Mesendoderm (in vitro differentiated cells): Measurements from ENCODE around the gene MBD4.
"Not testable (repeated sequence)": the region's sequence is repeated elsewhere in the genome, so short reads cannot be mapped to it uniquely, and the experiment has no call there.

Experiments used
- DNase-seq: peaks from one replicate; pipeline ENCODE4 v3.0.0; 2013
- H2AK5ac ChIP-seq: 2 replicates; pipeline ENCODE4 v1.6.1; 2013; ENCODE audit warnings: low read length, inconsistent platforms
- H2BK120ac ChIP-seq: 2 replicates; pipeline ENCODE4 v1.6.1; 2013; ENCODE audit warnings: low read depth, mild to moderate bottlenecking, low read length, moderate library complexity, mixed read lengths
- H2BK15ac ChIP-seq: replicated peaks from 2 replicates; pipeline ENCODE4 v1.6.1; 2013; ENCODE audit warnings: low read depth, mild to moderate bottlenecking, moderate library complexity
- H2BK5ac ChIP-seq: 2 replicates; pipeline ENCODE4 v1.6.1; 2013; ENCODE audit warnings: low read length, inconsistent platforms
- H3K18ac ChIP-seq: 2 replicates; pipeline ENCODE4 v1.6.1; 2013; ENCODE audit warnings: mild to moderate bottlenecking, low read length, mixed read lengths
- H3K23ac ChIP-seq: one replicate; pipeline ENCODE4 v1.6.1; 2013; ENCODE audit warnings: low read length
- H3K27ac ChIP-seq: 2 replicates; pipeline ENCODE4 v1.5.1; 2013; ENCODE audit warnings: low read depth, mild to moderate bottlenecking, inconsistent platforms, low read length, moderate library complexity
- H3K27me3 ChIP-seq: 2 replicates; pipeline ENCODE4 v1.6.1; 2013; ENCODE audit warnings: low read length, control low read depth, mild to moderate bottlenecking, inconsistent platforms; ENCODE audit not compliant: insufficient read depth, poor library complexity
- H3K36me3 ChIP-seq: 2 replicates; pipeline ENCODE4 v1.6.1; 2013; ENCODE audit warnings: low read length, inconsistent platforms; ENCODE audit not compliant: control insufficient read depth, insufficient read depth
- H3K4ac ChIP-seq: one replicate; pipeline ENCODE4 v1.6.1; 2013; ENCODE audit warnings: low read depth, mild to moderate bottlenecking, low read length, moderate library complexity
- H3K4me1 ChIP-seq: 2 replicates; pipeline ENCODE4 v1.6.1; 2013; ENCODE audit warnings: low read depth, low read length, inconsistent platforms; ENCODE audit not compliant: control insufficient read depth
- H3K4me2 ChIP-seq: 2 replicates; pipeline ENCODE4 v1.6.1; 2013; ENCODE audit warnings: low read length
- H3K4me3 ChIP-seq: 2 replicates; pipeline ENCODE4 v1.5.1; 2013; ENCODE audit warnings: mild to moderate bottlenecking, low read length
- H3K56ac ChIP-seq: one replicate; pipeline ENCODE4 v1.6.1; 2013; ENCODE audit warnings: low read length
- H3K79me1 ChIP-seq: 2 replicates; pipeline ENCODE4 v1.6.1; 2013; ENCODE audit warnings: low read length, inconsistent platforms
- H3K79me2 ChIP-seq: 2 replicates; pipeline ENCODE4 v1.6.1; 2013; ENCODE audit warnings: mild to moderate bottlenecking, low read length; ENCODE audit not compliant: control insufficient read depth, insufficient read depth
- H3K9ac ChIP-seq: 2 replicates; pipeline ENCODE4 v1.6.1; 2013; ENCODE audit warnings: low read length, inconsistent platforms
- H4K5ac ChIP-seq: one replicate; pipeline ENCODE4 v1.6.1; 2013; ENCODE audit warnings: low read length
- H4K8ac ChIP-seq: one replicate; pipeline ENCODE4 v1.6.1; 2013; ENCODE audit warnings: low read depth, mild to moderate bottlenecking, control low read depth, low read length, moderate library complexity
- WGBS: extraction: QIAGEN DNeasy Blood & Tissue Kit; methylation state at CpG from one replicate; pipeline ENCODE4 v1.1.7; 2013; ENCODE audit warnings: low lambda C conversion rate, missing lambda C conversion rate; ENCODE audit not compliant: insufficient coverage; ENCODE audit errors: extremely low coverage; 5-methylcytosine and 5-hydroxymethylcytosine counted together

The MBD4 gene

GRCh38 chr3:129485721-129486663 lies 46.2 kb upstream of the MBD4 start:
- no CpG with 5 or more reads among the region's 11 CpGs for WGBS
- DNase-seq = peak; percentile 56
- no peaks in the 10 kb centered on the region for H3K79me1 ChIP-seq
- no peaks in the 10 kb centered on the region for H3K79me2 ChIP-seq
- H3K4me2 ChIP-seq = no peak overlapping the region
- no peak overlapping the region for H4K8ac ChIP-seq
- H2BK5ac ChIP-seq = no peak overlapping the region
- peak overlapping the region; percentile 22 for H3K9ac ChIP-seq
- peak overlapping the region; percentile 44 for H3K56ac ChIP-seq
- H3K23ac ChIP-seq = no peak overlapping the region
- peaks cover 1% of the 10 kb centered on the region for H3K36me3 ChIP-seq
- H4K5ac ChIP-seq = no peak overlapping the region
- H3K4ac ChIP-seq = no peak overlapping the region
- H3K27me3 ChIP-seq = no peaks in the 10 kb centered on the region
- H2BK120ac ChIP-seq = no peak overlapping the region
- no peak overlapping the region for H3K4me3 ChIP-seq
- H2BK15ac ChIP-seq = no peak overlapping the region
- H3K4me1 ChIP-seq = peaks cover 5% of the 10 kb centered on the region
- H2AK5ac ChIP-seq = no peak overlapping the region
- H3K18ac ChIP-seq = no peak overlapping the region
- no peak overlapping the region for H3K27ac ChIP-seq

DNA sequence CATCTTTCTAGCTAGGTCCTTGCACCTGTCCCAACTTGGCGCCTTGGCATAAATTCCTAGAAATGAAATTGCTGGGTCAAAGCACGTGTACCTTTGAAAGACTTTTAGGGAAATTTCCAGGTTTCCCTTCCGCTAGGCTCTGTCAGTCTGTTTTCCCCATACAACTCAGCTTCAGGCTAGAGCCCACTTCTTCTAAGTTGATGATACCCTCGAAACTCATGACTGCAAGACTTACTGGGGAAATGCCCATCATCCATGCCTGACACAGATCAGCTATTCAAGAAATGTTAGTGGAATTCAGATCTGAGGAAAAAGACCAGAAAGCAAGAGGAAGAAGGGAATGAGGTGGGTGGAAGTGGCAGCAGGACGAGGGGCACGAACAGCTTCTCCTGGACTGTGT lies 45.4 kb upstream of the MBD4 start:
- not testable (repeated sequence) for H3K4ac ChIP-seq, H2BK120ac ChIP-seq, H3K4me1 ChIP-seq, H3K4me3 ChIP-seq, H3K36me3 ChIP-seq, H2BK5ac ChIP-seq, H3K23ac ChIP-seq, H3K18ac ChIP-seq, H3K27ac ChIP-seq, H4K8ac ChIP-seq, H4K5ac ChIP-seq, H3K27me3 ChIP-seq, H3K79me1 ChIP-seq, DNase-seq, H3K4me2 ChIP-seq, H3K79me2 ChIP-seq, H2BK15ac ChIP-seq, H2AK5ac ChIP-seq, H3K9ac ChIP-seq, H3K56ac ChIP-seq
- WGBS = no CpG with 5 or more reads among the region's 6 CpGs

DNA sequence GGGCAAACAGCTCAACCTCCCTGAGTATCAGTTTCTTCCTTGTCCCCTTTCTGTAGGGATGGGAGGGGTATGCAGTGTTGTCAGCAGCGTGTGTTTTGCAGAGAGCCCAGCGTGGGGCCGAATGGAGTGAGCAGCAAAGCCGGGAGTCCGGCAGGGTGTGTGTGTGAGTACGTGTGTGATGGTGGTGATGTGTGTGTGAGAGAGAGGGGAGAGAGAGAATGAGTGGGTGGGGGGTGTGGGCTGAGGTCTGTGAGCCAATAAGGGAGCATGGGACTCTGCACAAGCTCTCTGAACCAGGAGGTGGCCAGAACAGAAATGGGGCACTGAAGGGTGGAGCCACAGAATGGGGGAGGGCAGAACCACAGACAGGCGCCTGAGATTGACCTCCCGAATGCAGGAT lies 44.1 kb upstream of the MBD4 start:
- H3K4me3 ChIP-seq = no peak overlapping the region
- H3K4ac ChIP-seq = no peak overlapping the region
- H4K5ac ChIP-seq = no peak overlapping the region
- H3K27me3 ChIP-seq = no peaks in the 10 kb centered on the region
- H2BK5ac ChIP-seq = no peak overlapping the region
- no peak overlapping the region for H2AK5ac ChIP-seq
- no peak overlapping the region for H3K4me2 ChIP-seq
- no peak overlapping the region for H3K23ac ChIP-seq
- H2BK15ac ChIP-seq = no peak overlapping the region
- H3K18ac ChIP-seq = no peak overlapping the region
- H3K4me1 ChIP-seq = peaks cover 5% of the 10 kb centered on the region
- no peak overlapping the region for H4K8ac ChIP-seq
- no peaks in the 10 kb centered on the region for H3K79me2 ChIP-seq
- WGBS = no CpG with 5 or more reads among the region's 8 CpGs
- H3K36me3 ChIP-seq = peaks cover 4% of the 10 kb centered on the region
- no peak overlapping the region for H3K27ac ChIP-seq
- no peak overlapping the region for H2BK120ac ChIP-seq
- H3K9ac ChIP-seq = no peak overlapping the region
- no peaks in the 10 kb centered on the region for H3K79me1 ChIP-seq
- DNase-seq = no peak
- H3K56ac ChIP-seq = no peak overlapping the region

- peaks cover 4% of the 10 kb centered on the region for H3K36me3 ChIP-seq
- H2BK5ac ChIP-seq = no peak overlapping the region
- H4K5ac ChIP-seq = no peak overlapping the region
- no peak overlapping the region for H3K4me2 ChIP-seq
- H3K4me3 ChIP-seq = no peak overlapping the region
- WGBS = no CpG with 5 or more reads among the region's 1 CpG
- H3K23ac ChIP-seq = no peak overlapping the region
- no peak overlapping the region for H2BK15ac ChIP-seq
- no peaks in the 10 kb centered on the region for H3K79me1 ChIP-seq
- no peak overlapping the region for H2BK120ac ChIP-seq
- no peak overlapping the region for H3K27ac ChIP-seq
- no peaks in the 10 kb centered on the region for H3K79me2 ChIP-seq
- H3K56ac ChIP-seq = no peak overlapping the region
- no peak overlapping the region for H4K8ac ChIP-seq
- H3K27me3 ChIP-seq = no peaks in the 10 kb centered on the region
- peaks cover 5% of the 10 kb centered on the region for H3K4me1 ChIP-seq
- H3K18ac ChIP-seq = no peak overlapping the region
- no peak overlapping the region for H3K4ac ChIP-seq
- DNase-seq = peak; percentile 74
- H3K9ac ChIP-seq = no peak overlapping the region
- no peak overlapping the region for H2AK5ac ChIP-seq
Observed at GRCh38 chr3:129482721-129483120, 43.0 kb upstream of the MBD4 start.

DNA sequence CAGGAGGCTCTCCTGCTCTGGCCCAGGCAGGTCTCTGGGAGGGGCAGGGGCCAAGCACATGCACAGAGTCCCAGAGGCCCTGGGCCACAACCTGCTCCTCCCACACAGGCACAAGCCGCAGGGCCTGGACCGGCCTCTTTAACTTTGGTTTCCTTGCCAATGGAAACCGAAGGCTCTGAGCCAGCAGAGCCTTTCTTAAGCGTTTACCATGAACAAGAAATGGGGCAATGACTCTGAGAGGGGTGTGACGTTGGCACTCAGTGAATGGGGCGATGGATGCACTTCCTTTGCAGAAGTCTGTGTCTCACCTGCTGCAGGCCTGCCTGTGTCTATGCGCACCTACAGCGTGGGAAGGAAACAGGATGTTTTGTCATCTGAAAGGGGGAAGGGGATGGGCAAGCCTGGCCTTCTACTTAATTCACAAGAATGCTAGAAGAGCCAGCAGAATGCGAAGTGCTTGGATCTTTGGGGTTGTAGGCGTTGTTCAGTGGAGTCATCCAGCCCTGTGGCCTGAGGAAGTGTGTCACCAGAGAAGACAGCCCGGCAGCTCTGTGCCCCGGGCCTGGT lies 42.1 kb upstream of the MBD4 start:
- Histone ChIP-seq H2AK5ac (no peak overlapping the region), H3K18ac (no peak overlapping the region), H4K8ac (no peak overlapping the region), H3K4ac (no peak overlapping the region), H3K23ac (no peak overlapping the region), H3K4me3 (no peak overlapping the region), H3K56ac (peak overlapping the region; percentile 22), H3K27me3 (no peaks in the 10 kb centered on the region), H2BK120ac (no peak overlapping the region), H3K4me1 (peaks cover 5% of the 10 kb centered on the region), H3K79me2 (no peaks in the 10 kb centered on the region), H3K27ac (no peak overlapping the region), H3K4me2 (no peak overlapping the region), H3K9ac (no peak overlapping the region), H2BK15ac (no peak overlapping the region), H3K79me1 (no peaks in the 10 kb centered on the region), H2BK5ac (no peak overlapping the region), H3K36me3 (peaks cover 4% of the 10 kb centered on the region), H4K5ac (no peak overlapping the region)
- peak; percentile 69 for DNase-seq
- WGBS = no CpG with 5 or more reads among the region's 12 CpGs
